Activated T-cell treated with anti-CD3 and anti-CD28 coated beads, Interleukin-2, amount 50 U/mL, for 24 hours (primary cell): Measurements from ENCODE around the gene FOSB.
"Not testable (repeated sequence)": the region's sequence is repeated elsewhere in the genome, so short reads cannot be mapped to it uniquely, and the experiment has no call there.

Experiments
- DNase-seq: peaks from one replicate; pipeline ENCODE4 v3.0.0-alpha.2; 2020
- H3K27ac Mint-ChIP-seq: 2 replicates; pipeline ENCODE4 v1.8.0; 2020; ENCODE audit warnings: mild to moderate bottlenecking, mixed read lengths
- H3K27me3 Mint-ChIP-seq: 2 replicates; pipeline ENCODE4 v1.8.0; 2020; ENCODE audit warnings: mixed read lengths
- H3K36me3 Mint-ChIP-seq: 2 replicates; pipeline ENCODE4 v1.8.0; 2020; ENCODE audit warnings: low read depth, mixed read lengths
- H3K4me1 Mint-ChIP-seq: 2 replicates; pipeline ENCODE4 v1.8.0; 2020; ENCODE audit warnings: low read depth, mixed read lengths
- H3K4me3 Mint-ChIP-seq: 2 replicates; pipeline ENCODE4 v1.8.0; 2020; ENCODE audit warnings: mild to moderate bottlenecking, moderate library complexity, mixed read lengths
- H3K9me3 Mint-ChIP-seq: 2 replicates; pipeline ENCODE4 v1.8.0; 2020; ENCODE audit warnings: mixed read lengths

Gene FOSB

GRCh38 chr19:45467456-45468158 lies at the start of gene FOSB:
TSS of gene FOSB (plus strand) at chr19:45467996. CDS start at chr19:45468587, 591 bp downstream.
- DNase-seq = peak; percentile 96
- peaks cover 25% of the 10 kb centered on the region for H3K36me3 Mint-ChIP-seq
- peak within 1 kb of the TSS; percentile 86 for H3K4me3 Mint-ChIP-seq
- H3K9me3 Mint-ChIP-seq = no peaks in the 10 kb centered on the region
- H3K4me1 Mint-ChIP-seq = peaks cover 44% of the 10 kb centered on the region
- peak within 1 kb of the TSS; percentile 94 for H3K27ac Mint-ChIP-seq
- H3K27me3 Mint-ChIP-seq = peaks cover 10% of the 10 kb centered on the region

GRCh38 chr19:45418802-45419201 lies 49.0 kb upstream of the FOSB start:
- no peaks in the 10 kb centered on the region for H3K27me3 Mint-ChIP-seq

GRCh38 chr19:45419396-45419795 lies 48.4 kb upstream of the FOSB start:
- DNase-seq = no peak
- peak overlapping the region; percentile 61 for H3K27ac Mint-ChIP-seq
- peaks cover 43% of the 10 kb centered on the region for H3K4me1 Mint-ChIP-seq
- H3K27me3 Mint-ChIP-seq = no peaks in the 10 kb centered on the region
- no peak overlapping the region for H3K4me3 Mint-ChIP-seq
- peaks cover 84% of the 10 kb centered on the region for H3K36me3 Mint-ChIP-seq
- H3K9me3 Mint-ChIP-seq = no peaks in the 10 kb centered on the region

More at GRCh38 chr19:45418802-45419201, 49.0 kb upstream of the FOSB start:
- peaks cover 37% of the 10 kb centered on the region for H3K4me1 Mint-ChIP-seq
- peaks cover 87% of the 10 kb centered on the region for H3K36me3 Mint-ChIP-seq
- H3K27ac Mint-ChIP-seq = peak overlapping the region; percentile 61
- H3K4me3 Mint-ChIP-seq = no peak overlapping the region
- H3K9me3 Mint-ChIP-seq = no peaks in the 10 kb centered on the region
- no peak for DNase-seq

- Mint-ChIP-seq H3K27me3 (no peaks in the 10 kb centered on the region), H3K4me3 (no peak overlapping the region), H3K36me3 (peaks cover 79% of the 10 kb centered on the region), H3K27ac (no peak overlapping the region), H3K9me3 (no peaks in the 10 kb centered on the region), H3K4me1 (peaks cover 47% of the 10 kb centered on the region)
- no peak for DNase-seq
These were observed 47.9 kb upstream of the FOSB start for GRCh38 chr19:45419895-45420294.

- no peak overlapping the region for H3K27ac Mint-ChIP-seq
- no peak for DNase-seq
These were observed 47.4 kb upstream of the FOSB start for GRCh38 chr19:45420356-45420755.

GRCh38 chr19:45420871-45421270 lies 46.9 kb upstream of the FOSB start:
- Mint-ChIP-seq H3K36me3 (peaks cover 73% of the 10 kb centered on the region), H3K4me1 (peaks cover 51% of the 10 kb centered on the region), H3K27ac (no peak overlapping the region), H3K4me3 (no peak overlapping the region), H3K9me3 (no peaks in the 10 kb centered on the region), H3K27me3 (no peaks in the 10 kb centered on the region)
- DNase-seq = no peak

More at GRCh38 chr19:45420356-45420755, 47.4 kb upstream of the FOSB start:
- H3K27me3 Mint-ChIP-seq = no peaks in the 10 kb centered on the region
- peaks cover 77% of the 10 kb centered on the region for H3K36me3 Mint-ChIP-seq
- H3K9me3 Mint-ChIP-seq = no peaks in the 10 kb centered on the region
- no peak overlapping the region for H3K4me3 Mint-ChIP-seq
- H3K4me1 Mint-ChIP-seq = peaks cover 47% of the 10 kb centered on the region

- H3K36me3 Mint-ChIP-seq = peaks cover 61% of the 10 kb centered on the region
- H3K9me3 Mint-ChIP-seq = no peaks in the 10 kb centered on the region
- H3K27me3 Mint-ChIP-seq = no peaks in the 10 kb centered on the region
- peak overlapping the region; percentile 85 for H3K27ac Mint-ChIP-seq
- peak overlapping the region; percentile 24 for H3K4me3 Mint-ChIP-seq
- DNase-seq = no peak
- peaks cover 53% of the 10 kb centered on the region for H3K4me1 Mint-ChIP-seq
These were observed 45.8 kb upstream of the FOSB start for GRCh38 chr19:45421947-45422498.

- no peak for DNase-seq
- Mint-ChIP-seq H3K27me3 (no peaks in the 10 kb centered on the region), H3K36me3 (peaks cover 50% of the 10 kb centered on the region), H3K27ac (peak overlapping the region; percentile 98), H3K4me3 (peak overlapping the region; percentile 87), H3K4me1 (peaks cover 59% of the 10 kb centered on the region), H3K9me3 (no peaks in the 10 kb centered on the region)
These were observed 44.7 kb upstream of the FOSB start for GRCh38 chr19:45423033-45423588.

- DNase-seq = peak; percentile 86
- peaks cover 44% of the 10 kb centered on the region for H3K36me3 Mint-ChIP-seq
- peak within 1 kb of the TSS; percentile 87 for H3K4me3 Mint-ChIP-seq
- H3K4me1 Mint-ChIP-seq = peaks cover 63% of the 10 kb centered on the region
- H3K9me3 Mint-ChIP-seq = no peaks in the 10 kb centered on the region
- peaks cover 4% of the 10 kb centered on the region for H3K27me3 Mint-ChIP-seq
- peak within 1 kb of the TSS; percentile 98 for H3K27ac Mint-ChIP-seq
These were observed 44.1 kb upstream of the FOSB start, which contains the start of gene ERCC1 for GRCh38 chr19:45423589-45424190. TSS of gene ERCC1 (minus strand) at chr19:45423917. CDS start at chr19:45423374, 543 bp downstream.

GRCh38 chr19:45424191-45425058 lies 43.4 kb upstream of the FOSB start:
- Mint-ChIP-seq H3K9me3 (no peaks in the 10 kb centered on the region), H3K4me3 (peak overlapping the region; percentile 87), H3K27ac (peak overlapping the region; percentile 98), H3K27me3 (peaks cover 6% of the 10 kb centered on the region), H3K4me1 (peaks cover 62% of the 10 kb centered on the region), H3K36me3 (peaks cover 37% of the 10 kb centered on the region)
- peak; percentile 70 for DNase-seq

GRCh38 chr19:45428384-45429231 lies 39.2 kb upstream of the FOSB start:
- H3K4me1 Mint-ChIP-seq = peaks cover 30% of the 10 kb centered on the region
- H3K9me3 Mint-ChIP-seq = no peaks in the 10 kb centered on the region
- peak; percentile 54 for DNase-seq
- peak overlapping the region; percentile 72 for H3K4me3 Mint-ChIP-seq
- H3K36me3 Mint-ChIP-seq = peaks cover 5% of the 10 kb centered on the region
- H3K27ac Mint-ChIP-seq = peak overlapping the region; percentile 44
- H3K27me3 Mint-ChIP-seq = peaks cover 6% of the 10 kb centered on the region

GRCh38 chr19:45429896-45430295 lies 37.9 kb upstream of the FOSB start:
- not testable (repeated sequence) for H3K4me3 Mint-ChIP-seq, H3K9me3 Mint-ChIP-seq, H3K27ac Mint-ChIP-seq, H3K36me3 Mint-ChIP-seq, H3K27me3 Mint-ChIP-seq, DNase-seq
- H3K4me1 Mint-ChIP-seq = peaks cover 18% of the 10 kb centered on the region

- not testable (repeated sequence) for H3K4me3 Mint-ChIP-seq, H3K9me3 Mint-ChIP-seq, H3K27ac Mint-ChIP-seq, H3K36me3 Mint-ChIP-seq, H3K27me3 Mint-ChIP-seq, DNase-seq
- H3K4me1 Mint-ChIP-seq = peaks cover 14% of the 10 kb centered on the region
These were observed 36.8 kb upstream of the FOSB start for GRCh38 chr19:45431008-45431407.
